SH-SY5Y (cell line): Measurements from ENCODE around the gene TMEM203.

Experiments
- GATA2 ChIP-seq: IDR thresholded peaks from 2 replicates; pipeline ENCODE4 v1.6.1; 2011; ENCODE audit warnings: mild to moderate bottlenecking, low read depth, low read length
- GATA3 ChIP-seq: IDR thresholded peaks from 2 replicates; pipeline ENCODE4 v1.6.1; 2011; ENCODE audit warnings: low read depth, mild to moderate bottlenecking, low read length, moderate library complexity

DNA sequence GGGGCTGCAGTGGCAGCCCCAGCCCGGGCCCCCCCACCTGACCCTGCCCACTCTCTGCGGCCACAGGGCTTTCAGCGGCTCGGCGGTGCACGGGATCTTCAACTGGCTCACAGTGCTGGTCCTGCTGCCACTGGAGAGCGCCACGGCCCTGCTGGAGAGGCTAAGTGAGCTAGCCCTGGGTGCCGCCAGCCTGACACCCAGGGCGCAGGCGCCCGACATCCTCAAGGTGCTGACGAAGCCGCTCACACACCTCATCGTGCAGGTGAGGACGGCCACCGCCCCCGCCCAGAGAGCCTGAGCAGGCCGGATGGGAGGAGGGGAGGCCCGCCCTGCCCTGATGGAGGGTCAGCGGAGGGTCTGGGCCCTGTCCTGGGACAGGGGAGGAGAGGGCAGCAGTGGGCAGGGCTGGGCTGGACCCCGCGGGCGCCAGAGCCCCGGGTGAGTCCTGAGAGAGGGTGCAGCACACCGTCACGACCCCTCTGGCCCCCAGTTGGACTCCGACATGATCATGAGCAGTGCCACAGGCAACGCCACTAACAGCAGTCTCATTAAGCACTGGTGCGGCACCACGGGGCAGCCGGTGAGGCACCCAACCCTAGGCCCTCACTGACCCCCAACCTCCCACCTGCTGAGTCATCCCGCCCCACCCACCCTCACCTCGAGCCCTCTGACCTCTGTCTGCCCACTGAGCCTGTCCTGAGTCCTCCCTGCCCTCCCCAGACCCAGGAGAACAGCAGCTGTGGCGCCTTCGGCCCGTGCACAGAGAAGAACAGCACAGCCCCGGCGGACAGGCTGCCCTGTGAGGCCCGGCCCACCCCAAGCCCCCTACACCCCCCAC is 27.9 kb upstream of the TMEM203 start:
- no peak for TF ChIP-seq GATA3
- no peak for TF ChIP-seq GATA2
